WTC11 (cell line): ENCODE measurements around the gene CIC. TPM values are rescaled to one million over a fixed set of nuclear protein-coding genes. Genes with fewer than 3 reads are reported as not detected.

ENCODE experiments used
- ATAC-seq: fragments of 200-7000 bp; cut with Tn5 transposase; 2 replicates; pipeline ENCODE4 v1.10.0; 2021; ENCODE audit warnings: mild to moderate bottlenecking, moderate library complexity
- CTCF ChIA-PET: fragments of 300-600 bp; sonication (Branson Sonifier 250); formaldehyde crosslinking; loops from one replicate; lab custom pipeline; 2021; ENCODE audit warnings: antibody characterized with exemption; lab: Charles Lee
- POLR2A ChIA-PET: fragments of 350-600 bp; sonication (Branson Sonifier 250); formaldehyde crosslinking; loops from one replicate; lab custom pipeline; 2021; ENCODE audit warnings: antibody characterized with exemption; lab: Charles Lee
- DNase-seq: peaks from one replicate; pipeline ENCODE4 v3.0.0; 2021; ENCODE audit warnings: low spot score
- H3K27ac Mint-ChIP-seq: 2 replicates; pipeline ENCODE4 v1.8.0; 2021; ENCODE audit warnings: mixed read lengths
- H3K27me3 Mint-ChIP-seq: 2 replicates; pipeline ENCODE4 v1.8.0; 2021; ENCODE audit warnings: low read depth, mild to moderate bottlenecking, moderate library complexity, mixed read lengths
- H3K36me3 Mint-ChIP-seq: 2 replicates; pipeline ENCODE4 v1.8.0; 2021; ENCODE audit warnings: mixed read lengths
- H3K4me1 Mint-ChIP-seq: 2 replicates; pipeline ENCODE4 v1.8.0; 2022; ENCODE audit warnings: mixed read lengths
- H3K4me3 Mint-ChIP-seq: 2 replicates; pipeline ENCODE4 v1.8.0; 2021; ENCODE audit warnings: mild to moderate bottlenecking, moderate library complexity, mixed read lengths
- H3K9me3 Mint-ChIP-seq: 2 replicates; pipeline ENCODE4 v1.8.0; 2021; ENCODE audit warnings: mixed read lengths
- CREM ChIP-seq: sonication (generic); formaldehyde crosslinking; IDR thresholded peaks from 2 replicates; pipeline ENCODE4 v1.8.1; 2022; ENCODE audit warnings: mild to moderate bottlenecking, missing genetic modification reagents, moderate library complexity
- E2F1 ChIP-seq: sonication (generic); formaldehyde crosslinking; IDR thresholded peaks from 2 replicates; pipeline ENCODE4 v1.8.0; 2022; ENCODE audit warnings: mild to moderate bottlenecking, missing genetic modification reagents
- ELF4 ChIP-seq: sonication (generic); formaldehyde crosslinking; IDR thresholded peaks from 2 replicates; pipeline ENCODE4 v1.8.1; 2022; ENCODE audit warnings: low read depth, mild to moderate bottlenecking, moderate library complexity, missing genetic modification reagents
- EMX1 ChIP-seq: fragments of 250-450 bp; sonication (Bioruptor Pico); IDR thresholded peaks from 2 replicates; pipeline ENCODE4 v1.8.0; 2021; ENCODE audit warnings: mild to moderate bottlenecking
- ESRRA ChIP-seq: sonication (generic); formaldehyde crosslinking; IDR thresholded peaks from 2 replicates; pipeline ENCODE4 v1.8.1; 2022; ENCODE audit warnings: mild to moderate bottlenecking, missing genetic modification reagents, borderline replicate concordance
- FOXP1 ChIP-seq: sonication (generic); formaldehyde crosslinking; IDR thresholded peaks from 2 replicates; pipeline ENCODE4 v1.8.0; 2022; ENCODE audit warnings: missing genetic modification reagents, mild to moderate bottlenecking, moderate library complexity, borderline replicate concordance
- IRF2 ChIP-seq: sonication (generic); formaldehyde crosslinking; IDR thresholded peaks from 2 replicates; pipeline ENCODE4 v1.8.0; 2022; ENCODE audit warnings: low read depth, missing genetic modification reagents, borderline replicate concordance
- JAZF1 ChIP-seq: fragments of 250-450 bp; sonication (Bioruptor Pico); IDR thresholded peaks from 2 replicates; pipeline ENCODE4 v1.9.0; 2021; ENCODE audit warnings: moderate library complexity, mild to moderate bottlenecking, inconsistent platforms
- JUN ChIP-seq: sonication (generic); formaldehyde crosslinking; IDR thresholded peaks from 2 replicates; pipeline ENCODE4 v1.8.0; 2023; ENCODE audit warnings: mild to moderate bottlenecking, missing genetic modification reagents
- MAX ChIP-seq: sonication (generic); formaldehyde crosslinking; IDR thresholded peaks from 2 replicates; pipeline ENCODE4 v1.8.0; 2022; ENCODE audit warnings: mild to moderate bottlenecking, missing genetic modification reagents
- MXD4 ChIP-seq: fragments of 250-450 bp; sonication (Bioruptor Pico); IDR thresholded peaks from 2 replicates; pipeline ENCODE4 v1.8.0; 2021; ENCODE audit warnings: mild to moderate bottlenecking, moderate library complexity, borderline replicate concordance
- MYBL2 ChIP-seq: sonication (generic); formaldehyde crosslinking; IDR thresholded peaks from 2 replicates; pipeline ENCODE4 v1.8.1; 2023; ENCODE audit warnings: mild to moderate bottlenecking, moderate library complexity, missing genetic modification reagents
- NFE2L1 ChIP-seq: sonication (generic); formaldehyde crosslinking; IDR thresholded peaks from 2 replicates; pipeline ENCODE4 v1.8.1; 2023; ENCODE audit warnings: missing genetic modification reagents
- NR1H2 ChIP-seq: sonication (generic); formaldehyde crosslinking; IDR thresholded peaks from 2 replicates; pipeline ENCODE4 v1.9.0; 2021; ENCODE audit warnings: mild to moderate bottlenecking, moderate library complexity, missing genetic modification reagents
- NR3C1 ChIP-seq: sonication (generic); formaldehyde crosslinking; conservative IDR thresholded peaks from 2 replicates; pipeline ENCODE4 v1.8.1; 2023; ENCODE audit warnings: low read depth, mild to moderate bottlenecking, missing genetic modification reagents
- OVOL2 ChIP-seq: fragments of 250-450 bp; sonication (Bioruptor Pico); IDR thresholded peaks from 2 replicates; pipeline ENCODE4 v1.9.0; 2021; ENCODE audit warnings: mild to moderate bottlenecking, borderline replicate concordance
- PRRX2 ChIP-seq: fragments of 250-450 bp; sonication (Bioruptor Pico); IDR thresholded peaks from 2 replicates; pipeline ENCODE4 v1.8.0; 2021; ENCODE audit warnings: mild to moderate bottlenecking
- RELA ChIP-seq: sonication (generic); formaldehyde crosslinking; IDR thresholded peaks from 2 replicates; pipeline ENCODE4 v1.8.1; 2022; ENCODE audit warnings: missing genetic modification reagents, mild to moderate bottlenecking, borderline replicate concordance
- SOX15 ChIP-seq: fragments of 250-450 bp; sonication (Bioruptor Pico); IDR thresholded peaks from 2 replicates; pipeline ENCODE4 v1.9.0; 2021; ENCODE audit warnings: mild to moderate bottlenecking
- SP1 ChIP-seq: sonication (generic); formaldehyde crosslinking; conservative IDR thresholded peaks from 2 replicates; pipeline ENCODE4 v1.8.1; 2022; ENCODE audit warnings: missing genetic modification reagents
- TCF7 ChIP-seq: sonication (generic); formaldehyde crosslinking; IDR thresholded peaks from 2 replicates; pipeline ENCODE4 v1.8.0; 2022; ENCODE audit warnings: mild to moderate bottlenecking, low read depth, missing genetic modification reagents, moderate library complexity
- TEAD1 ChIP-seq: sonication (generic); formaldehyde crosslinking; IDR thresholded peaks from 2 replicates; pipeline ENCODE4 v1.8.0; 2022; ENCODE audit warnings: mild to moderate bottlenecking, missing genetic modification reagents
- ZBTB21 ChIP-seq: sonication (generic); formaldehyde crosslinking; IDR thresholded peaks from 2 replicates; pipeline ENCODE4 v1.8.1; 2023; ENCODE audit warnings: mild to moderate bottlenecking, missing genetic modification reagents, borderline replicate concordance
- ZMAT4 ChIP-seq: fragments of 250-450 bp; sonication (Bioruptor Pico); IDR thresholded peaks from 2 replicates; pipeline ENCODE4 v1.9.0; 2021; ENCODE audit warnings: mild to moderate bottlenecking
- ZNF219 ChIP-seq: sonication (generic); formaldehyde crosslinking; IDR thresholded peaks from 2 replicates; pipeline ENCODE4 v1.8.0; 2023; ENCODE audit warnings: missing genetic modification reagents, mild to moderate bottlenecking, borderline replicate concordance
- ZNF263 ChIP-seq: sonication (generic); formaldehyde crosslinking; IDR thresholded peaks from 2 replicates; pipeline ENCODE4 v1.8.1; 2022; ENCODE audit warnings: low read depth, mild to moderate bottlenecking, moderate library complexity, missing genetic modification reagents
- ZNF317 ChIP-seq: sonication (generic); formaldehyde crosslinking; IDR thresholded peaks from 2 replicates; pipeline ENCODE4 v1.8.1; 2023; ENCODE audit warnings: low read depth, mild to moderate bottlenecking, moderate library complexity, missing genetic modification reagents, borderline replicate concordance
- total RNA-seq: library from RNA; stranded (reverse); gene quantifications from 3 replicates; pipeline ENCODE4 v1.2.3, GENCODE V29; 2021
- TF ChIP-seq, protein P1 (sequence below): sonication (generic); formaldehyde crosslinking; IDR thresholded peaks from 2 replicates; pipeline ENCODE4 v1.8.0; 2023; ENCODE audit warnings: mild to moderate bottlenecking, missing genetic modification reagents
- TF ChIP-seq, protein P2 (sequence below): sonication (generic); formaldehyde crosslinking; conservative IDR thresholded peaks from 2 replicates; pipeline ENCODE4 v1.8.1; 2022; ENCODE audit warnings: mild to moderate bottlenecking, missing genetic modification reagents
- TF ChIP-seq, protein P3 (sequence below): sonication (generic); formaldehyde crosslinking; IDR thresholded peaks from 2 replicates; pipeline ENCODE4 v1.8.1; 2022; ENCODE audit warnings: low read depth, mild to moderate bottlenecking, moderate library complexity, missing genetic modification reagents, borderline replicate concordance

The CIC gene
- total RNA-seq, 1 experiment from 2014 or later = 55.8 TPM

GRCh38 chr19:42312370-42312769, 43.3 kb downstream of the CIC start:
- TF ChIP-seq SOX15 (CRISPR knock-in tag) (no peak), JAZF1 (no peak), E2F1 (no peak), TCF7 (no peak), ZNF219 (CRISPR knock-in tag) (no peak), NFE2L1 (CRISPR knock-in tag) (no peak), ELF4 (no peak), PRRX2 (CRISPR knock-in tag) (no peak), MYBL2 (CRISPR knock-in tag) (no peak), NR3C1 (CRISPR knock-in tag) (no peak), ZMAT4 (CRISPR knock-in tag) (no peak), JUN (CRISPR knock-in tag) (no peak), ESRRA (no peak), ZNF263 (CRISPR knock-in tag) (no peak), CREM (no peak), SP1 (CRISPR knock-in tag) (no peak), ZNF317 (CRISPR knock-in tag) (no peak), EMX1 (no peak)
- TF ChIP-seq, protein P1, sequence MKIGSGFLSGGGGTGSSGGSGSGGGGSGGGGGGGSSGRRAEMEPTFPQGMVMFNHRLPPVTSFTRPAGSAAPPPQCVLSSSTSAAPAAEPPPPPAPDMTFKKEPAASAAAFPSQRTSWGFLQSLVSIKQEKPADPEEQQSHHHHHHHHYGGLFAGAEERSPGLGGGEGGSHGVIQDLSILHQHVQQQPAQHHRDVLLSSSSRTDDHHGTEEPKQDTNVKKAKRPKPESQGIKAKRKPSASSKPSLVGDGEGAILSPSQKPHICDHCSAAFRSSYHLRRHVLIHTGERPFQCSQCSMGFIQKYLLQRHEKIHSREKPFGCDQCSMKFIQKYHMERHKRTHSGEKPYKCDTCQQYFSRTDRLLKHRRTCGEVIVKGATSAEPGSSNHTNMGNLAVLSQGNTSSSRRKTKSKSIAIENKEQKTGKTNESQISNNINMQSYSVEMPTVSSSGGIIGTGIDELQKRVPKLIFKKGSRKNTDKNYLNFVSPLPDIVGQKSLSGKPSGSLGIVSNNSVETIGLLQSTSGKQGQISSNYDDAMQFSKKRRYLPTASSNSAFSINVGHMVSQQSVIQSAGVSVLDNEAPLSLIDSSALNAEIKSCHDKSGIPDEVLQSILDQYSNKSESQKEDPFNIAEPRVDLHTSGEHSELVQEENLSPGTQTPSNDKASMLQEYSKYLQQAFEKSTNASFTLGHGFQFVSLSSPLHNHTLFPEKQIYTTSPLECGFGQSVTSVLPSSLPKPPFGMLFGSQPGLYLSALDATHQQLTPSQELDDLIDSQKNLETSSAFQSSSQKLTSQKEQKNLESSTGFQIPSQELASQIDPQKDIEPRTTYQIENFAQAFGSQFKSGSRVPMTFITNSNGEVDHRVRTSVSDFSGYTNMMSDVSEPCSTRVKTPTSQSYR (CRISPR knock-in tag) = no peak
- TF ChIP-seq, protein P2, sequence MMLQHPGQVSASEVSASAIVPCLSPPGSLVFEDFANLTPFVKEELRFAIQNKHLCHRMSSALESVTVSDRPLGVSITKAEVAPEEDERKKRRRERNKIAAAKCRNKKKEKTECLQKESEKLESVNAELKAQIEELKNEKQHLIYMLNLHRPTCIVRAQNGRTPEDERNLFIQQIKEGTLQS (CRISPR knock-in tag) = no peak
- ATAC-seq = no peak
- Mint-ChIP-seq H3K36me3 (no peaks in the 10 kb centered on the region), H3K27me3 (peaks cover 26% of the 10 kb centered on the region), H3K4me1 (peaks cover 14% of the 10 kb centered on the region), H3K4me3 (peak overlapping the region; percentile 80), H3K9me3 (no peaks in the 10 kb centered on the region), H3K27ac (no peak overlapping the region)
- no peak for DNase-seq
- POLR2A ChIA-PET = no interaction called here
- CTCF ChIA-PET = interaction anchor here (1.5 kb wide), 1 partner anchor 31 kb away, joined by 4 read pairs; no protein-coding TSS in a partner anchor

GRCh38 chr19:42313096-42313839, 44.2 kb downstream of the CIC start, which contains the start of gene TMEM145:
TMEM145 (plus strand) TSS chr19:42313309; CDS start chr19:42313377, 68 bp downstream.
- H3K27ac Mint-ChIP-seq = no peak within 1 kb of the TSS
- CTCF ChIA-PET = interaction anchor here (0.5 to 2.3 kb wide), 9 partner anchors 10 to 199 kb away, joined by 3 to 13 read pairs (median 4); partner anchors contain the start of genes PAFAH1B3 and PRR19
- peak; percentile 73 for ATAC-seq
- no peaks in the 10 kb centered on the region for H3K9me3 Mint-ChIP-seq
- DNase-seq = peak; percentile 74
- H3K4me3 Mint-ChIP-seq = peak within 1 kb of the TSS; percentile 80
- H3K27me3 Mint-ChIP-seq = peaks cover 26% of the 10 kb centered on the region
- POLR2A ChIA-PET = interaction anchor here (1.1 kb wide), 1 partner anchor 11 kb away, joined by 3 read pairs; the partner anchor contains the start of genes PAFAH1B3 and PRR19
- H3K4me1 Mint-ChIP-seq = peaks cover 14% of the 10 kb centered on the region
- no peaks in the 10 kb centered on the region for H3K36me3 Mint-ChIP-seq
- TF ChIP-seq ZBTB21 (CRISPR knock-in tag) = no peak
- no peak for TF ChIP-seq JUN (CRISPR knock-in tag)
- no peak for TF ChIP-seq MXD4 (CRISPR knock-in tag)
- TF ChIP-seq TEAD1 = no peak
- TF ChIP-seq NR1H2 (CRISPR knock-in tag) = no peak
- peak; percentile 27; the same call in 1 of the 2 replicates for TF ChIP-seq MAX (CRISPR knock-in tag)
- TF ChIP-seq RELA (CRISPR knock-in tag) = no peak
- no peak for TF ChIP-seq IRF2 (CRISPR knock-in tag)
- TF ChIP-seq, protein P3, sequence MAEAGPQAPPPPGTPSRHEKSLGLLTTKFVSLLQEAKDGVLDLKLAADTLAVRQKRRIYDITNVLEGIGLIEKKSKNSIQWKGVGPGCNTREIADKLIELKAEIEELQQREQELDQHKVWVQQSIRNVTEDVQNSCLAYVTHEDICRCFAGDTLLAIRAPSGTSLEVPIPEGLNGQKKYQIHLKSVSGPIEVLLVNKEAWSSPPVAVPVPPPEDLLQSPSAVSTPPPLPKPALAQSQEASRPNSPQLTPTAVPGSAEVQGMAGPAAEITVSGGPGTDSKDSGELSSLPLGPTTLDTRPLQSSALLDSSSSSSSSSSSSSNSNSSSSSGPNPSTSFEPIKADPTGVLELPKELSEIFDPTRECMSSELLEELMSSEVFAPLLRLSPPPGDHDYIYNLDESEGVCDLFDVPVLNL (CRISPR knock-in tag) = no peak
- no peak for TF ChIP-seq OVOL2 (CRISPR knock-in tag)
- peak; percentile 54; the same call in 1 of the 2 replicates for TF ChIP-seq FOXP1
- TF ChIP-seq MYBL2 (CRISPR knock-in tag) = no peak
